ENCODE data around the gene MBD3L2. TPM values are rescaled to one million over a fixed set of nuclear protein-coding genes. Genes with fewer than 3 reads are reported as not detected.

The MBD3L2 gene
- not detected in 2 replicates for total RNA-seq

GRCh38 chr19:7049021-7049420, at the start of gene MBD3L2:
Gene MBD3L2, plus strand, starts transcription at chr19:7049321. Its CDS starts 53 bp downstream, at chr19:7049374.

GRCh38 chr19:7021331-7021730, 27.8 kb upstream of the MBD3L2 start, which contains the start of gene MBD3L2B:
Gene MBD3L2B, minus strand, starts transcription at chr19:7021431. Its CDS starts 34 bp downstream, at chr19:7021397.

GRCh38 chr19:7030278-7030677, 18.8 kb upstream of the MBD3L2 start, which contains the start of gene MBD3L5:
Gene MBD3L5, plus strand, starts transcription at chr19:7030578. Its CDS starts 34 bp downstream, at chr19:7030612.

GRCh38 chr19:7040079-7040478, 9.0 kb upstream of the MBD3L2 start, which contains the start of gene MBD3L4:
Gene MBD3L4, minus strand, starts transcription at chr19:7040179. Its CDS starts 35 bp downstream, at chr19:7040144.

GRCh38 chr19:7058576-7058975, 9.5 kb downstream of the MBD3L2 start, which contains the start of gene MBD3L3:
Gene MBD3L3, minus strand, starts transcription at chr19:7058676. Its CDS starts 71 bp downstream, at chr19:7058605.

GRCh38 chr19:7069042-7069903, 20.2 kb downstream of the MBD3L2 start, which contains the start of gene ZNF557:
Gene ZNF557, plus strand, starts transcription at chr19:7069703. Its CDS starts 5,372 bp downstream, at chr19:7075075.

Other genes starting within 250 kb of the MBD3L2 start
- not detected in 2 replicates for gene ADGRE1, start 161.7 kb upstream of the MBD3L2 start, total RNA-seq
- gene MBD3L2B, start 27.9 kb upstream of the MBD3L2 start, total RNA-seq: not detected in 2 replicates
- not detected in 2 replicates for gene MBD3L5, start 18.7 kb upstream of the MBD3L2 start, total RNA-seq
- gene MBD3L4, start 9.1 kb upstream of the MBD3L2 start, total RNA-seq: not detected in 2 replicates
- gene MBD3L3, start 9.4 kb downstream of the MBD3L2 start, total RNA-seq: not detected in 2 replicates
- 13.2 and 13.6 TPM in 2 replicates for gene ZNF557, start 20.4 kb downstream of the MBD3L2 start, total RNA-seq
- gene INSR, start 245.1 kb downstream of the MBD3L2 start, total RNA-seq: 28.2 and 52.8 TPM in 2 replicates